Breast epithelium (tissue), 4 donors: ENCODE results near the gene CACNA1F. TPM values are rescaled to one million over a fixed set of nuclear protein-coding genes. Genes with fewer than 3 reads are reported as not detected.

Source experiments
- DNase-seq, 2 donors: peaks; one replicate each; pipeline ENCODE4 v3.0.0-alpha.2; 2019; ENCODE audit warnings: low spot score in 2 of 2
- H3K27ac ChIP-seq, 2 donors: fragments of 200-600 bp; sonication (generic) in 1 of 2; one replicate each; pipeline ENCODE4 v1.5.1; 2016 to 2019; ENCODE audit warnings: mild to moderate bottlenecking in 1 of 2
- H3K27me3 ChIP-seq, 2 donors: fragments of 200-600 bp; sonication (generic) in 1 of 2; one replicate each; pipeline versions ENCODE4 v1.5.1 to v1.6.0; 2017 to 2019; ENCODE audit warnings: control low read depth in 1 of 2, mild to moderate bottlenecking in 1 of 2
- H3K36me3 ChIP-seq: fragments of 200-600 bp; one replicate; pipeline ENCODE4 v1.5.1; 2019
- H3K4me1 ChIP-seq, 2 donors: fragments of 200-600 bp; sonication (generic); one replicate each; pipeline ENCODE4 v1.5.1; 2016 to 2019; ENCODE audit warnings: control low read depth in 1 of 2
- H3K4me3 ChIP-seq, 3 donors: fragments of 200-600 bp; sonication (generic); 1 replicate in 2 of 3; 2 replicates in 1 of 3; pipeline ENCODE4 v1.5.1; 2016 to 2019; ENCODE audit warnings: mild to moderate bottlenecking in 3 of 3, moderate library complexity in 2 of 3
- H3K9me3 ChIP-seq, 2 donors: fragments of 200-600 bp; sonication (generic) in 1 of 2; one replicate each; pipeline ENCODE4 v1.5.1; 2016 to 2019; ENCODE audit warnings: control low read depth in 1 of 2
- CTCF ChIP-seq, 3 donors: fragments of 450-650 bp; IDR thresholded peaks; one replicate each; pipeline ENCODE4 v1.5.1; 2016 to 2017; ENCODE audit warnings: antibody characterized with exemption in 3 of 3, mild to moderate bottlenecking in 3 of 3, moderate library complexity in 3 of 3
- POLR2A ChIP-seq: fragments of 450-650 bp; IDR thresholded peaks from one replicate; pipeline ENCODE4 v1.6.1; 2016; ENCODE audit warnings: antibody characterized with exemption, mild to moderate bottlenecking, moderate library complexity
- POLR2AphosphoS5 ChIP-seq, 3 donors: sonication (generic); formaldehyde crosslinking; IDR thresholded peaks; one replicate each; pipeline ENCODE4 v1.6.1; 2017; ENCODE audit warnings: antibody characterized with exemption in 3 of 3
- intact Hi-C: fragments of 100-400 bp; cut with DNase I; formaldehyde crosslinking; loops from one replicate; pipeline ENCODE4 v1.15.1; 2023; ENCODE audit warnings: low total_unique reads
- total RNA-seq, 3 donors: library from RNA; depleted of rRNA; stranded (reverse); fragments of >200 nt; gene quantifications; one replicate each; pipeline ENCODE4 v1.1.0, GENCODE V29; 2016

CACNA1F gene
- total RNA-seq, 3 donors from 2014 or later, result 0.48 to 1.8 (median 0.66) TPM

GRCh38 chrX:49251325-49251724 lies 18.2 kb upstream of the CACNA1F start:
- TF ChIP-seq POLR2AphosphoS5 (IDR thresholded peaks at IDR 0.05), result no peak
- no peak for TF ChIP-seq POLR2A
- TF ChIP-seq CTCF (IDR thresholded peaks at IDR 0.05), result no peak
- intact Hi-C loops, result no loop called here
- H3K36me3 ChIP-seq, result no peaks in the 10 kb centered on the region
- no peak overlapping the region for H3K4me3 ChIP-seq
- no peak for DNase-seq
- H3K9me3 ChIP-seq, result no peaks in the 10 kb centered on the region
- peaks cover 0 to 50% of the 10 kb centered on the region in 2 donors for H3K27me3 ChIP-seq
- H3K27ac ChIP-seq, result no peak overlapping the region
- no peaks in the 10 kb centered on the region for H3K4me1 ChIP-seq

- Histone ChIP-seq H3K4me1 (no peaks in the 10 kb centered on the region), H3K27ac (no peak overlapping the region), H3K4me3 (no peak overlapping the region), H3K36me3 (no peaks in the 10 kb centered on the region), H3K27me3 (peaks cover 0 to 48% of the 10 kb centered on the region in 2 donors), H3K9me3 (no peaks in the 10 kb centered on the region)
- intact Hi-C loops, result no loop called here
- no peak for TF ChIP-seq POLR2AphosphoS5 (IDR thresholded peaks at IDR 0.05)
- TF ChIP-seq POLR2A, result no peak
- no peak for TF ChIP-seq CTCF (IDR thresholded peaks at IDR 0.05)
- no peak for DNase-seq
Measured at GRCh38 chrX:49250578-49250977, 17.4 kb upstream of the CACNA1F start.

GRCh38 chrX:49250066-49250465 lies 16.9 kb upstream of the CACNA1F start:
- no peak overlapping the region for H3K27ac ChIP-seq
- H3K9me3 ChIP-seq, result no peaks in the 10 kb centered on the region
- no peaks in the 10 kb centered on the region for H3K4me1 ChIP-seq
- intact Hi-C loops, result no loop called here
- no peak for TF ChIP-seq POLR2A
- no peak for TF ChIP-seq CTCF (IDR thresholded peaks at IDR 0.05)
- TF ChIP-seq POLR2AphosphoS5 (IDR thresholded peaks at IDR 0.05), result no peak
- H3K36me3 ChIP-seq, result no peaks in the 10 kb centered on the region
- no peak overlapping the region for H3K4me3 ChIP-seq
- no peak for DNase-seq
- peaks cover 0 to 46% of the 10 kb centered on the region in 2 donors for H3K27me3 ChIP-seq

GRCh38 chrX:49249616-49250015 lies 16.5 kb upstream of the CACNA1F start:
- H3K4me1 ChIP-seq, result no peaks in the 10 kb centered on the region
- TF ChIP-seq POLR2AphosphoS5 (IDR thresholded peaks at IDR 0.05) (no peak), CTCF (IDR thresholded peaks at IDR 0.05) (no peak), POLR2A (no peak)
- peaks cover 0 to 46% of the 10 kb centered on the region in 2 donors for H3K27me3 ChIP-seq
- no peak overlapping the region for H3K27ac ChIP-seq
- H3K4me3 ChIP-seq, result no peak overlapping the region
- DNase-seq, result no peak
- no peaks in the 10 kb centered on the region for H3K9me3 ChIP-seq
- intact Hi-C loops, result no loop called here
- H3K36me3 ChIP-seq, result no peaks in the 10 kb centered on the region

- no peaks in the 10 kb centered on the region for H3K9me3 ChIP-seq
Measured at GRCh38 chrX:49249071-49249470, 15.9 kb upstream of the CACNA1F start.

More at GRCh38 chrX:49249071-49249470, 15.9 kb upstream of the CACNA1F start:
- no peak for DNase-seq
- Histone ChIP-seq H3K4me1 (no peaks in the 10 kb centered on the region), H3K36me3 (no peaks in the 10 kb centered on the region), H3K27me3 (peaks cover 0 to 46% of the 10 kb centered on the region in 2 donors), H3K4me3 (no peak overlapping the region), H3K27ac (no peak overlapping the region)
- intact Hi-C loops, result no loop called here
- TF ChIP-seq POLR2AphosphoS5 (IDR thresholded peaks at IDR 0.05) (no peak), POLR2A (no peak), CTCF (IDR thresholded peaks at IDR 0.05) (no peak)
